SK-N-SH treated with all-trans-retinoic acid at 6 μM for 48 hours (cell line): ENCODE data around the gene EPS8L3.

Source experiments
- ESRRG ChIP-seq: fragments of 250-450 bp; sonication (Bioruptor Pico); IDR thresholded peaks from 2 replicates; pipeline ENCODE4 v1.6.1; 2021; ENCODE audit warnings: mild to moderate bottlenecking
- SNAI2 ChIP-seq: fragments of 250-450 bp; sonication (Bioruptor Pico); IDR thresholded peaks from 2 replicates; pipeline ENCODE4 v1.5.0; 2020; ENCODE audit warnings: mild to moderate bottlenecking, moderate library complexity
- ZFP30 ChIP-seq: fragments of 450-650 bp; formaldehyde crosslinking; IDR thresholded peaks from 2 replicates; pipeline ENCODE4 v1.5.0; 2022; ENCODE audit warnings: mild to moderate bottlenecking, moderate library complexity
- ZNF8 ChIP-seq: fragments of 450-650 bp; formaldehyde crosslinking; IDR thresholded peaks from 2 replicates; pipeline ENCODE4 v1.5.0; 2020; ENCODE audit warnings: mild to moderate bottlenecking, moderate library complexity

- TF ChIP-seq ZNF8 (CRISPR knock-in tag), result no peak
- no peak for TF ChIP-seq ESRRG (CRISPR knock-in tag)
- no peak for TF ChIP-seq SNAI2 (CRISPR knock-in tag)
- TF ChIP-seq ZFP30 (CRISPR knock-in tag), result no peak
Observed at GRCh38 chr1:109719337-109719837, 44.3 kb downstream of the EPS8L3 start.
